Measurements from ENCODE around the gene GPR142. TPM values are rescaled to one million over a fixed set of nuclear protein-coding genes. Genes with fewer than 3 reads are reported as not detected.

GPR142 gene
- total RNA-seq, 1 experiment from 2014 or later, result 0.33 TPM

- H3K79me2 ChIP-seq (ENCODE audit: insufficient read depth, low read length), result no peaks in the 10 kb centered on the region
- no peaks in the 10 kb centered on the region for H3K9me3 ChIP-seq (ENCODE audit: control insufficient read depth, low read depth, low read length)
- TF ChIP-seq CTCF (conservative IDR thresholded peaks at IDR 0.05), result no peak
- H3K23ac ChIP-seq (ENCODE audit: insufficient read length, low read depth, low read length), result no peak overlapping the region
- no peak overlapping the region for H3K27ac ChIP-seq (ENCODE audit: insufficient read length, low read depth, low read length)
- H3K27ac Mint-ChIP-seq, result no peak overlapping the region
- H2BK5ac ChIP-seq (ENCODE audit: insufficient read length, low read length), result no peak overlapping the region
- H3K56ac ChIP-seq (ENCODE audit: insufficient read length, low read depth, low read length), result no peak overlapping the region
- H3K23me2 ChIP-seq (ENCODE audit: insufficient read length, low read depth, low read length, poor library complexity, severe bottlenecking), result peaks cover 2% of the 10 kb centered on the region
- no peaks in the 10 kb centered on the region for H3K4me1 ChIP-seq (ENCODE audit: insufficient read depth, low read length)
- H3K27me3 Mint-ChIP-seq (ENCODE audit: low read depth), result peaks cover 18% of the 10 kb centered on the region
- no peak for DNase-seq
- H3K9ac ChIP-seq (ENCODE audit: extremely low read depth, insufficient read length, low read length), result no peak overlapping the region
- H4K5ac ChIP-seq (ENCODE audit: insufficient read length, low read depth, low read length), result no peak overlapping the region
- H3K14ac ChIP-seq (ENCODE audit: insufficient read depth, low read length), result no peak overlapping the region
- H2BK20ac ChIP-seq (ENCODE audit: low read depth, low read length, poor library complexity, severe bottlenecking), result no peak overlapping the region
- no peak overlapping the region for H3K4me2 ChIP-seq (ENCODE audit: insufficient read depth, insufficient read length, low read length)
- H2AFZ ChIP-seq (ENCODE audit: low read length), result no peak overlapping the region
- H2BK15ac ChIP-seq (ENCODE audit: low read depth, low read length), result no peak overlapping the region
- no peak overlapping the region for H3K18ac ChIP-seq (ENCODE audit: insufficient read length, low read depth, low read length)
- no peak overlapping the region for H4K8ac ChIP-seq (replicated peaks; ENCODE audit: insufficient read length, low read depth, low read length)
- peaks cover 27 to 50% of the 10 kb centered on the region in 2 experiments for H3K4me1 Mint-ChIP-seq
- no peak overlapping the region for H3T11ph ChIP-seq (ENCODE audit: low read length)
- H2BK120ac ChIP-seq (ENCODE audit: low read depth, low read length, poor library complexity, severe bottlenecking), result no peak overlapping the region
- H2BK12ac ChIP-seq (ENCODE audit: insufficient read length, low read depth, low read length), result no peak overlapping the region
- no peak overlapping the region for H3K4ac ChIP-seq (ENCODE audit: low read depth, low read length)
- no peaks in the 10 kb centered on the region for H4K20me1 ChIP-seq (ENCODE audit: control insufficient read depth, insufficient read depth, insufficient read length)
- no peak overlapping the region for H4K91ac ChIP-seq (ENCODE audit: insufficient read length, low read depth, low read length)
- H2AK5ac ChIP-seq (ENCODE audit: insufficient read length, low read length), result no peak overlapping the region
- no peak overlapping the region for H3K4me3 Mint-ChIP-seq
- H3K27me3 ChIP-seq (ENCODE audit: insufficient read depth, low read length), result no peaks in the 10 kb centered on the region
- H3K9me3 Mint-ChIP-seq, result peaks cover 0 to 4% of the 10 kb centered on the region in 2 experiments; a peak in 1 of 5 replicates
- no peaks in the 10 kb centered on the region; a peak in 2 of 7 replicates for H3K36me3 Mint-ChIP-seq (ENCODE audit: insufficient read depth in 1 of 3, low read depth in 3 of 3)
- H3K79me1 ChIP-seq (ENCODE audit: insufficient read depth, low read depth, low read length, poor library complexity, severe bottlenecking), result no peaks in the 10 kb centered on the region
- WGBS (ENCODE audit: extremely low coverage, insufficient read length, low lambda C conversion rate), result no CpG with 5 or more reads among the region's 11 CpGs
Observed at GRCh38 chr17:74390680-74391653, 23.7 kb downstream of the GPR142 start.
